Measurements from ENCODE around the gene SCAMP4. TPM values are rescaled to one million over a fixed set of nuclear protein-coding genes. Genes with fewer than 3 reads are reported as not detected.

Gene SCAMP4
- total and polyA plus RNA-seq, 7 donors: 14.4 to 55.4 (median 26.0) TPM

- Histone ChIP-seq H3K36me3 (peaks cover 24 to 65% (median 48%) of the 10 kb centered on the region in 4 donors), H3K4me1 (no peaks in the 10 kb centered on the region), H3K9me3 (no peaks in the 10 kb centered on the region), H3K4me3 (no peak overlapping the region), H3K27ac (no peak overlapping the region), H3K27me3 (no peaks in the 10 kb centered on the region)
- TF ChIP-seq EP300 (IDR thresholded peaks at IDR 0.05) (no peak), CTCF (IDR thresholded peaks at IDR 0.05) (no peak), POLR2A (IDR thresholded peaks at IDR 0.05) (no peak), POLR2AphosphoS5 (IDR thresholded peaks at IDR 0.05) (no peak)
- intact Hi-C loops (cut with DNase I): no loop called here
- DNase-seq: no peak
- WGBS, 2 donors: 87 to 94% methylated on average over 15 of the region's 15 CpGs
Measured at GRCh38 chr19:1921825-1922224, 16.6 kb downstream of the SCAMP4 start.

GRCh38 chr19:1922803-1923202 lies 17.6 kb downstream of the SCAMP4 start:
- no peak for TF ChIP-seq POLR2A (IDR thresholded peaks at IDR 0.05)
- TF ChIP-seq CTCF (IDR thresholded peaks at IDR 0.05): no peak
- no peak for TF ChIP-seq EP300 (IDR thresholded peaks at IDR 0.05)
- TF ChIP-seq POLR2AphosphoS5 (IDR thresholded peaks at IDR 0.05): no peak
- H3K27me3 ChIP-seq: no peaks in the 10 kb centered on the region
- H3K4me3 ChIP-seq: no peak overlapping the region
- peaks cover 23 to 62% (median 46%) of the 10 kb centered on the region in 4 donors for H3K36me3 ChIP-seq
- 94 to 97% methylated on average over 23 of the region's 23 CpGs for WGBS, 2 donors
- H3K4me1 ChIP-seq: no peaks in the 10 kb centered on the region
- no peaks in the 10 kb centered on the region for H3K9me3 ChIP-seq
- DNase-seq: no peak
- intact Hi-C loops (cut with DNase I): no loop called here
- H3K27ac ChIP-seq: no peak overlapping the region

GRCh38 chr19:1923319-1923718 lies 18.1 kb downstream of the SCAMP4 start:
- intact Hi-C loops (cut with DNase I): no loop called here
- no peaks in the 10 kb centered on the region for H3K27me3 ChIP-seq
- H3K27ac ChIP-seq: no peak overlapping the region
- no peak for DNase-seq
- H3K4me3 ChIP-seq: no peak overlapping the region
- no peaks in the 10 kb centered on the region for H3K9me3 ChIP-seq
- no peaks in the 10 kb centered on the region for H3K4me1 ChIP-seq
- TF ChIP-seq CTCF (IDR thresholded peaks at IDR 0.05) (no peak), EP300 (IDR thresholded peaks at IDR 0.05) (no peak), POLR2AphosphoS5 (IDR thresholded peaks at IDR 0.05) (no peak), POLR2A (IDR thresholded peaks at IDR 0.05) (no peak)
- peaks cover 18 to 57% (median 42%) of the 10 kb centered on the region in 4 donors for H3K36me3 ChIP-seq
- 86 to 89% methylated on average over 8 of the region's 8 CpGs for WGBS, 2 donors

- peaks cover 17 to 46% (median 34%) of the 10 kb centered on the region in 4 donors for H3K36me3 ChIP-seq
- no peak overlapping the region for H3K4me3 ChIP-seq
- H3K27me3 ChIP-seq: no peaks in the 10 kb centered on the region
- H3K27ac ChIP-seq: no peak overlapping the region
- H3K4me1 ChIP-seq: peaks cover 0 to 7% (median 6%) of the 10 kb centered on the region in 4 donors
- no peak for DNase-seq
- WGBS, 2 donors: 95% methylated on average over 35 of the region's 35 CpGs
- no peaks in the 10 kb centered on the region for H3K9me3 ChIP-seq
- TF ChIP-seq POLR2AphosphoS5 (IDR thresholded peaks at IDR 0.05) (no peak), POLR2A (IDR thresholded peaks at IDR 0.05) (no peak), CTCF (IDR thresholded peaks at IDR 0.05) (no peak), EP300 (IDR thresholded peaks at IDR 0.05) (no peak)
- intact Hi-C loops (cut with DNase I): no loop called here
Measured at GRCh38 chr19:1924320-1924961, 19.2 kb downstream of the SCAMP4 start.

All from sigmoid colon (tissue), 7 donors.